ENCODE measurements around the gene MALRD1.
"Not testable (repeated sequence)": the region's sequence is repeated elsewhere in the genome, so short reads cannot be mapped to it uniquely, and the experiment has no call there.

Gene MALRD1

DNA sequence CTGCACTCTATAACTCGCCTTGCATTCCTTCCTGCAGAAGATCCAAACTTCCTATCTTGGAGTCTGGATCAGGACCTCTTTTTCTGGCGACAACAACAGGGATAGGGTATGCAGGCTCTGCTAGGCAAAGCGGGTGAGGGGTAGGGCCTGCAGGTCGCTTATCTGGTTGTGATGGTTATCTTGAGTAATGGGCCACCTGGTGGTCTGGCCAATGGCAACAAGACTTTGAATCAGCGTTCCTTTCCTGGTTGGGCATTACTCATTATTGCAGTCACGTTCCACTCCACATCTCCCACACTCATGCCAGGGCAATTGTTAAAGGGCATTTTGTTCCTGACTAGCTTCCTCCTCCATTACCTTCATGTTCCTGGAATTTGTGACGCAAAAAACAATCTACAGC lies 719.3 kb downstream of the MALRD1 start:
- TF ChIP-seq, protein P1, sequence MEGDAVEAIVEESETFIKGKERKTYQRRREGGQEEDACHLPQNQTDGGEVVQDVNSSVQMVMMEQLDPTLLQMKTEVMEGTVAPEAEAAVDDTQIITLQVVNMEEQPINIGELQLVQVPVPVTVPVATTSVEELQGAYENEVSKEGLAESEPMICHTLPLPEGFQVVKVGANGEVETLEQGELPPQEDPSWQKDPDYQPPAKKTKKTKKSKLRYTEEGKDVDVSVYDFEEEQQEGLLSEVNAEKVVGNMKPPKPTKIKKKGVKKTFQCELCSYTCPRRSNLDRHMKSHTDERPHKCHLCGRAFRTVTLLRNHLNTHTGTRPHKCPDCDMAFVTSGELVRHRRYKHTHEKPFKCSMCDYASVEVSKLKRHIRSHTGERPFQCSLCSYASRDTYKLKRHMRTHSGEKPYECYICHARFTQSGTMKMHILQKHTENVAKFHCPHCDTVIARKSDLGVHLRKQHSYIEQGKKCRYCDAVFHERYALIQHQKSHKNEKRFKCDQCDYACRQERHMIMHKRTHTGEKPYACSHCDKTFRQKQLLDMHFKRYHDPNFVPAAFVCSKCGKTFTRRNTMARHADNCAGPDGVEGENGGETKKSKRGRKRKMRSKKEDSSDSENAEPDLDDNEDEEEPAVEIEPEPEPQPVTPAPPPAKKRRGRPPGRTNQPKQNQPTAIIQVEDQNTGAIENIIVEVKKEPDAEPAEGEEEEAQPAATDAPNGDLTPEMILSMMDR (IDR thresholded peaks at IDR 0.05; ENCODE audit: low read depth, low read length, missing control alignments): peak; percentile 6
- in situ Hi-C loops (cut with HindIII; ENCODE audit: low sequenced_read_pairs): no loop called here
- H3K4me3 ChIP-seq (ENCODE audit: low read depth, low read length): no peak overlapping the region
- DNase-seq (ENCODE audit: low read depth): no peak

DNA sequence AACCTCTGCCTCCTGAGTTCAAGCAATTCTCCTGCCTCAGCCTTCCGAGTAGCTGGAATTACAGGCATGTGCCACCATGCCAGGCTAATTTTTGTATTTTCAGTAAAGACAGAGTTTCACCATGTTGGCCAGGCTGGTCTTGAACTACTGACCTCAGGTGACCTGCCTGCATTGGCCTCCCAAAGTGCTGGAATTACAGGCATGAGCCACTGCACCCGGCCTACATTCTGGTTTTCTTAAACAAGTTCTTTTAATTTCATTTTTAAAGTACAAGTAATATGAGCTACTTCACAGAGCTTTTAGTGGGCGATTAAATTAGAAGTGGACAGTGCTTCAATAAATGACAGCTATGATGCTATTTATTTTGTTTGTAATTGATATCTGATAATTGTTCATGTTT lies 721.2 kb downstream of the MALRD1 start:
- in situ Hi-C loops (cut with HindIII; ENCODE audit: low sequenced_read_pairs); DNase-seq (ENCODE audit: low read depth); H3K4me3 ChIP-seq (ENCODE audit: low read depth, low read length): not testable (repeated sequence)

DNA sequence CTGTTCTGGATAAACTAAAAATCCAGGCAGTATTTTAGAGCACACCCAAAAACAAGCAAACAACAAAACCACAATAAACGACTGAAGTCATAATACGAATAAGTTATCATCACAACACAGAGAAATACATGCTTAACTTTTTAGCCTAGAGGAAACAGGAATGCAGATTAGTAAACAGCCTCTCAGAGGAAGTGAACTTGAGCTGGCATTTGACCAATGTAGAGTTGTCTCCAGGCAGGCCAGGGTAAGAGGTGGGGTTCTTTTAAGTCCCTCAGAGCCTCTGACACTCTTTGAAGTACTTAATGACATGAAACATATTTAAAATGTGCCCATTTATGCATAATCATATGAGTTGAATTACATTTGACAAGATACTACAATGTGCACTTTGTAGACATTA lies 724.4 kb downstream of the MALRD1 start:
- H3K4me3 ChIP-seq (ENCODE audit: low read depth, low read length): no peak overlapping the region
- in situ Hi-C loops (cut with HindIII; ENCODE audit: low sequenced_read_pairs): no loop called here
- no peak for DNase-seq (ENCODE audit: low read depth)
- TF ChIP-seq, protein P1 (IDR thresholded peaks at IDR 0.05; ENCODE audit: low read depth, low read length, missing control alignments): no peak

DNA sequence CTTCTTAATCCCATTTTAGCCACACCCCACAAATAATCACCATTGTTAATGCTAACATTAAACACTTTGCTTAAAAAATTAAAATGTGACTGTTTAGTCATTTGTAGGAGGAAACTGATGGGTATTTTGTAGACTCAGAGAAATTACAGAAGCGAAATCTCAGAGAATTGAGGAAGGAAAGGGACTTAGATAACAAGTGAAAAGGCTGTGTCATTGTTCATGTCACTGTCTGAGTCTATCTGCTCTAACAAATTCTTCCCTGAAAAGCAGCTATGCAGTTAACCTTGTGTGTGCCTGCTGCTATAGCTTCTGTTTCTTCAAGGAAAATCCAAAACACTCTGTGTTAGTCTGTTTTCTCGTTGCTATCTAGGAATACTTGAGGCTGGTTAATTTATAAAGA lies 726.7 kb downstream of the MALRD1 start:
- TF ChIP-seq, protein P1 (IDR thresholded peaks at IDR 0.05; ENCODE audit: low read depth, low read length, missing control alignments): no peak
- in situ Hi-C loops (cut with HindIII; ENCODE audit: low sequenced_read_pairs): no loop called here
- H3K4me3 ChIP-seq (ENCODE audit: low read depth, low read length): no peak overlapping the region
- no peak for DNase-seq (ENCODE audit: low read depth)

DNA sequence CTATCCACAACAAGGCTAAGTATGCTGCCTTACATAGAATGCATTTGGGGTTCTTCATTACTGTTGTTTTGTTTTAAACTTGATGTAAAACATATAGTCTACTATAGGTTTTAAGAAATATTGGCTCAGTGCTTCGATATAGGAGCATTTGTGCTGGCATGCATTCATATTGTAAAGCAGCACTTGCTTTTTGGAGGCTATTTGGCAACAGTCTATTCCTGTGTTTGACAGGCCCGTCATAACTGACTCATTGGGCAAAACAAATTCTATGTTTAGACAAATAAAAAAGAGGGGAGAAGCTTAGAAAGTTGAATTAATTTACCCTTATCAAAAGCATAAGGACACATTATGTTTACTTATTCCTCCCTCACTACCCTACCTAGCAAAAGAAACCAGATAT lies 729.2 kb downstream of the MALRD1 start:
- TF ChIP-seq, protein P1 (IDR thresholded peaks at IDR 0.05; ENCODE audit: low read depth, low read length, missing control alignments): no peak
- DNase-seq (ENCODE audit: low read depth): no peak
- no peak overlapping the region for H3K4me3 ChIP-seq (ENCODE audit: low read depth, low read length)
- in situ Hi-C loops (cut with HindIII; ENCODE audit: low sequenced_read_pairs): no loop called here

DNA sequence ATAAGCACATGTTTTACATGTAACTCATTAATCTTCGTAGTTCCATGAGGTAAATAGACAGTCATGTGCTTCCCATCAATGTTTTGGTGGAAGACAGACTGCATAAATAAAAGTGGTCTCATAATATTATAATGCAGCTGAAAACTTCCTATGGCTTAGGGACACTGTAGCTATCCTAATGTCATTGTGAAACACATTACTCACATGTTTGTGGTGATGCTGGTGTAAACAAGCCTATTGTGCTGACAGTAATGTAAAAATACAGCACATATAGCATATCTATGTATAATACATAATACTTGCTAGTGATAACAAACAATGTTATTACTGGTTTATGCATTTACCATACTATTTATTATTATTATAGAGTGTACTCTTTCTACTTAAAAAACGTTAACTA lies 730.4 kb downstream of the MALRD1 start:
- in situ Hi-C loops (cut with HindIII; ENCODE audit: low sequenced_read_pairs): no loop called here
- TF ChIP-seq, protein P1 (IDR thresholded peaks at IDR 0.05; ENCODE audit: low read depth, low read length, missing control alignments): no peak

DNA sequence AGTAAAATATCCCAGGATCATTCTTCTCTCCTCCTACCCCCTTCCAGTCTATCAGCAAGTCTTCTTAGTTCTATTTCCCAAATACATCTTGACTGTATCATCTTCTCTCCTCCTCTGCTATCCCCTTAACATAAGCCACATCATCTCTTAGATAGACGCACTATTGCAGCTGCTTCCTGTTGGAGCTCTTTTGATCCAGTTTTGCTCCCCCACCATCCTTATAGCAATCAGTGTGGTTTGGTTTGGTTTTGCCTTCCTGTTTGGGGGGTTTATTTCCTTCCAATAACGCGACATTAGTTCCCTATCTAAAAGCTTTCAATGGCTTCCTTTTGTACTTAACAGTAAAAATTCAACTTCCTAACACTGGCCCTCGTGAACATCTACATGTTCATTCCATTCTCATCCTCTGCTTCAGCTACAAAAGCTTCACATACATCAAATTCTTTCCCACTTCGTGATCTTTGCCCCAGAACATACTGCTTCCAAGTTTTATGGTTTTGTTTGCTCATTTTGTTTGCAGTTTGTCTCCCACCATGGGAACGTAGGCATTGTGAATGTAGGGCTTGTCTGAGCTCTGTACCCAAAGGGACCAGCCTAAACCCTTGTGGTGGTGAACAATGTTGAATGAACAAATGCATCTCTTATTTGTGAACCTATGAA lies 734.0 kb downstream of the MALRD1 start:
- DNase-seq (ENCODE audit: low read depth): no peak
- TF ChIP-seq, protein P1 (IDR thresholded peaks at IDR 0.05; ENCODE audit: low read depth, low read length, missing control alignments): no peak
- in situ Hi-C loops (cut with HindIII; ENCODE audit: low sequenced_read_pairs): no loop called here

More for the DNA sequence above, 730.4 kb downstream of the MALRD1 start:
- no peak for DNase-seq (ENCODE audit: low read depth)
- H3K4me3 ChIP-seq (ENCODE audit: low read depth, low read length): no peak overlapping the region

More for the DNA sequence above, 734.0 kb downstream of the MALRD1 start:
- H3K4me3 ChIP-seq (ENCODE audit: low read depth, low read length): no peak overlapping the region
